ENCODE results near the gene OMD. TPM values are rescaled to one million over a fixed set of nuclear protein-coding genes. Genes with fewer than 3 reads are reported as not detected.

OMD gene
- total and polyA plus RNA-seq, 9 of the 15 experiments (the other 6 are each of a cell fraction or from before 2014, with no cell fraction given), result 0.21 TPM; not detected in 8

- ChIA-PET POLR2A (no interaction called here), CTCF (ENCODE audit: low intra/inter-chr PET ratio) (no interaction called here)
Observed at GRCh38 chr9:92373167-92373566, 51.1 kb downstream of the OMD start.

More at GRCh38 chr9:92373167-92373566, 51.1 kb downstream of the OMD start:
- no peak for ATAC-seq
- in situ Hi-C loops (cut with MboI), result no loop called here
- 74% methylated on average over 2 of the region's 2 CpGs for WGBS (ENCODE audit: insufficient coverage, low coverage, missing lambda C conversion rate)
- no peaks in the 10 kb centered on the region for H4K20me1 ChIP-seq (replicated peaks; ENCODE audit: control insufficient read depth, insufficient read depth, low read length)
- H2AFZ ChIP-seq (ENCODE audit: low read depth, low read length), result no peak overlapping the region
- no peak overlapping the region for H3K9ac ChIP-seq (ENCODE audit: insufficient read depth in 1 of 2, low read depth in 2 of 2, low read length in 2 of 2)
- TF ChIP-seq TRIM28 (IDR thresholded peaks at IDR 0.05), result peak; percentile 69; the same call in 1 of the 2 replicates
- no peak for TF ChIP-seq POLR2AphosphoS2 (IDR thresholded peaks at IDR 0.05; ENCODE audit: low read length)
- TF ChIP-seq ZNF280A (IDR thresholded peaks at IDR 0.05; ENCODE audit: low read depth, partially characterized antibody), result peak; percentile 16
- TF ChIP-seq TAF1 (IDR thresholded peaks at IDR 0.05; ENCODE audit: control insufficient read depth, extremely low read depth, insufficient read depth, low read length, severe bottlenecking), result no peak
- H3K27ac ChIP-seq (ENCODE audit: extremely low read depth, low read depth, low read length), result no peak overlapping the region
- no peaks in the 10 kb centered on the region for H3K9me1 ChIP-seq (ENCODE audit: control insufficient read depth, insufficient read depth, low read length)
- intact Hi-C loops (cut with micrococcal nuclease), result no loop called here
- H3K4me2 ChIP-seq (ENCODE audit: insufficient read depth, low read length), result no peak overlapping the region
- H3K79me2 ChIP-seq (ENCODE audit: control insufficient read depth, insufficient read depth, low read length), result no peaks in the 10 kb centered on the region
- no peak overlapping the region for H3K4me3 ChIP-seq
- H3K4me1 ChIP-seq (replicated peaks in 1 of 2; ENCODE audit: control insufficient read depth in 2 of 2, insufficient read depth in 2 of 2, low read length in 2 of 2), result no peaks in the 10 kb centered on the region; a peak in 2 of 5 replicates
- no peaks in the 10 kb centered on the region for H3K36me3 ChIP-seq (ENCODE audit: control insufficient read depth, insufficient read depth, low read length)
- no TSS peak for BruUV-seq (replicated peaks)
- H3K9me3 ChIP-seq (replicated peaks; ENCODE audit: control insufficient read depth, insufficient read depth, low read depth, low read length), result no peaks in the 10 kb centered on the region; the same call in 1 of the 2 replicates
- FAIRE-seq, result no peak
- no peaks in the 10 kb centered on the region for H3K27me3 ChIP-seq (ENCODE audit: control insufficient read depth in 2 of 2, insufficient read depth in 2 of 2, low read length in 2 of 2)
- no peak for DNase-seq (ENCODE audit: extremely low read depth in 1 of 4, low spot score in 3 of 4)
